ENCODE results near the gene NOCT.

DNA sequence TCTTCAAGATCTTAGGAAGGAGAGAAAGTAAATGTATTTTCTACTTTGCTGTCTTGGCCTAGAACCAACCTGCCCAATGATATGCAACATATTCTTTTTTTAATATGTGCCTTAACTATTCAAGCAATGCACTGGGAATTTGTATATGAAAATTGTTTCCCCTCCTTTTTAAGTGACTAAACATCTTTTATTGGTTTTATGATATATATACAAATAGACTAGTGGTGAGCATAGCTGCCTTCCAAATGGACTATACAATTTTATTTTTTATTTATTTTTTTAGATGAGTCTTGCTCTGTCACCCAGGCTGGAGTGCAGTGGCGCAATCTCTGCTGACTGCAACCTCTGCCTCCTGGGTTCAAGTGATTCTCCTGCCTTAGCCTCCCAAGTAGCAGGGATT, 10.3 kb downstream of the NOCT start:
- TF ChIP-seq, protein P1, sequence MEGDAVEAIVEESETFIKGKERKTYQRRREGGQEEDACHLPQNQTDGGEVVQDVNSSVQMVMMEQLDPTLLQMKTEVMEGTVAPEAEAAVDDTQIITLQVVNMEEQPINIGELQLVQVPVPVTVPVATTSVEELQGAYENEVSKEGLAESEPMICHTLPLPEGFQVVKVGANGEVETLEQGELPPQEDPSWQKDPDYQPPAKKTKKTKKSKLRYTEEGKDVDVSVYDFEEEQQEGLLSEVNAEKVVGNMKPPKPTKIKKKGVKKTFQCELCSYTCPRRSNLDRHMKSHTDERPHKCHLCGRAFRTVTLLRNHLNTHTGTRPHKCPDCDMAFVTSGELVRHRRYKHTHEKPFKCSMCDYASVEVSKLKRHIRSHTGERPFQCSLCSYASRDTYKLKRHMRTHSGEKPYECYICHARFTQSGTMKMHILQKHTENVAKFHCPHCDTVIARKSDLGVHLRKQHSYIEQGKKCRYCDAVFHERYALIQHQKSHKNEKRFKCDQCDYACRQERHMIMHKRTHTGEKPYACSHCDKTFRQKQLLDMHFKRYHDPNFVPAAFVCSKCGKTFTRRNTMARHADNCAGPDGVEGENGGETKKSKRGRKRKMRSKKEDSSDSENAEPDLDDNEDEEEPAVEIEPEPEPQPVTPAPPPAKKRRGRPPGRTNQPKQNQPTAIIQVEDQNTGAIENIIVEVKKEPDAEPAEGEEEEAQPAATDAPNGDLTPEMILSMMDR (IDR thresholded peaks at IDR 0.05; ENCODE audit: poor library complexity, severe bottlenecking) = no peak
- no peak for TF ChIP-seq POLR2AphosphoS5 (IDR thresholded peaks at IDR 0.05)
